AG08395 (cell line): ENCODE measurements around the gene GMFB.

Source experiments
- DNase-seq: peaks from one replicate; pipeline ENCODE4 v3.0.0; 2012; ENCODE audit warnings: mixed read lengths, low spot score

Gene GMFB

GRCh38 chr14:54490445-54491175 lies 1.8 kb upstream of the GMFB start:
- no peak for DNase-seq

GRCh38 chr14:54489731-54490444 lies 1.1 kb upstream of the GMFB start:
- DNase-seq, result no peak

GRCh38 chr14:54489318-54489683 lies 521 bp upstream of the GMFB start:
- no peak for DNase-seq

- no peak for DNase-seq
Measured at GRCh38 chr14:54488318-54488645, 498 bp downstream of the GMFB start.

GRCh38 chr14:54487771-54488170 lies 1.0 kb downstream of the GMFB start:
- peak; percentile 75 for DNase-seq

GRCh38 chr14:54486685-54487084 lies 2.1 kb downstream of the GMFB start:
- no peak for DNase-seq

- DNase-seq, result no peak
Measured at GRCh38 chr14:54483846-54484245, 4.9 kb downstream of the GMFB start.

DNA sequence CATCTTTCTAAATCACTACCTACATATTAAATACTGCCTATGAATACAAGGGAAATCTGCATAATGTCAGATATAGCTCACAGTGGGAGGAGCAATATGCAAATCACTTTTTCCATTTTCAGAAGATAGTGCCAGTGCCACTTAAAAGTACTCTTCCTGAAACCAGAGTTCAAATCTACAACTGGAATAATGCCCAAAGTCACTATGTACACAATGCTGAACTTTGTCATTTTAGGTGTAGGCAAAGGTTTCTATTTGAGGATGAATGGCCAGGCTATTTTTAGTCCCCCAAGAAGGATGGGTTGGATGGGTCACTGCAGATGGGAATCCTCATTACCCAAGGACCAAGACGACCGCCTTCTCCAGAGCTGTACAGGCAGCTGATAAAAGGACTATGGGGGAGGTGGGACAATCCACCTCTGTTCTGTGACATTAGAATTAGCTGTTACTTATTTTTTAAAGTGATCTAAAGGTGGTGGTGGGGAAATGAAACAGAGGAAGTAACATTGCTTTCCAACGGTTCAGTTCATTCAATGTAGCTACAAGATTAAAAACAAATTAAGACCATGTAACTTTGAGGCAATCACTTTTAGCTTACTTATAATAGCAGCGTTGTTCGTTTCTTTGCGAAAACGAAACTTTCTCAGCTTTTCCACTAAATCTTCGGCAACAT lies 5.6 kb downstream of the GMFB start:
- no peak for DNase-seq

GRCh38 chr14:54481695-54482094 lies 7.1 kb downstream of the GMFB start:
- DNase-seq, result no peak

DNA sequence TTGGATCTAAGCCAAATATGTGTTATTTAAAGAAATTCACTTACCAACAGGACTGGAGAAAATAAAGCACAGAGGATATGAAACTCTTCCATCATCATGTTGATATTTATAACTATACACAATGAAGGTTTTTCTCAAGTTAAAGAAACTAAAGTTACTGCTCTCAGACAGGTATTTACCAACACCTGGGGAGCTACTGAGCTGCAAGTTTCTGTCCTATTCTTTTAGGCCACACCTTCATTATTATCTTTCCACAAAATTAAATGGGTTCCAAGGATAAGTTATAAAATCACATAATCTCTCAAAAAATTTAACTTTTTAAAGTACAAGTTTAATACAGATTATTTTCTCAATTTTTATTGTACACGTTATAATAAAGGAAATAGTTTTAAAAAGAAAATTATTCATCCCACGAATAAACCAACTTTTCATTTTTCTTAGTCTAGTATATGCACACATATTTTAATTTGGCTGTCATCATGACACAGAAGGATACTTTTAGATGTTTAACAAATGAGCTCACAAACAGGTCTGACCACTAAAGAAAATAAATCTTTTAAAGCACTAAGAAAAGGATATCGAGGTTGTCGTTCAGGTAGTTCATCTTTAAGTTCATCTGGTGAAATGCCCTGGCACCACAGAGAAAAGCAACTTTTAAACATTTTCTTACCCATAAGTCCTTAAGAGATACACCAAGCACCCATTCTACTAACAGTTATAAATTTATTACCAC lies 7.8 kb downstream of the GMFB start:
- DNase-seq, result no peak

DNA sequence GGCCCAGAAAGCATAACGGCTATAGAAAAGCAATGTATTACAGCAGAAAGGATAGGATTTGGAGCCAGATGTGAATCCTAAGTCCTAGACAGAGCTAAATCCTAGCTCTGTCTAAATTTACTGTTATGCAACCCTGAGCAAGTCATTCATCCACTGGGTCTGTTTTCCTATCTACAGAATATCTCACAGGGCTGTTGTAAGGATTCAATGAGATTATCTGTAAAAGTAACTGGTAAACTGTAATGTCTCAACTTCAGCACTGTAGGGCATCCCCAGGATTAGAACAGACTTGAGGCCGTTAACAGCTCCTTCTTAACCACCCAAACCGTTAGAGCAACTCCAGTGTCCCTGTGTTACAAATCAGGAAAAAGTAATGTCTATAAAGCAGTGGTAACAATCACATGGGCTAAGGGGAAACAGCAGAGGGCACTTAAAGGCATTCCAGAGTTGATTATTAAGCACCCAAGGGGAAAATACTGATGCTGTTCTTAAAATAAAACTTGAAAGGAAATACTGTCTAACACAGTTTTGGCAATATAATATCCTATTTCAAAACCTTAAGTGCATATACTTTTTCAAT lies 10.1 kb downstream of the GMFB start:
- DNase-seq, result no peak

DNA sequence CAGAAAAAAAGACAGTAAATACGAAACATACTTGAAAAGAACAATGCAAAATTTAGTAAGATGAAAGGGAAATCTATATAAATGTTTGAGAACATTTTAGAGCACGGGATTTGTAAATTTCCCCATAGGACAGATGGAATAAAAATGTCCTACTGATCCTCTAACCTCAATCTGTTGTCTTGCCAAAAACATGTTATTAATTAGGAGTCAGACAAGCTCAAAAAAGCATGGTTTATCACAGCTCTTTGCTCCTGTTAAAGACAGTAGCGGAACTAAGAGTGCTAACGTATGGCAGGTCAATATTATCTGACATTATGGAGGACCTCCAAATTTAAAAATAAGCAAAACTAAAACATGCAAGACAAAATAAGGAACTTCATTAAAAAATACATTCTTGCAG lies 12.9 kb downstream of the GMFB start:
- no peak for DNase-seq

GRCh38 chr14:54475187-54475899 lies 13.4 kb downstream of the GMFB start:
- DNase-seq, result no peak

DNA sequence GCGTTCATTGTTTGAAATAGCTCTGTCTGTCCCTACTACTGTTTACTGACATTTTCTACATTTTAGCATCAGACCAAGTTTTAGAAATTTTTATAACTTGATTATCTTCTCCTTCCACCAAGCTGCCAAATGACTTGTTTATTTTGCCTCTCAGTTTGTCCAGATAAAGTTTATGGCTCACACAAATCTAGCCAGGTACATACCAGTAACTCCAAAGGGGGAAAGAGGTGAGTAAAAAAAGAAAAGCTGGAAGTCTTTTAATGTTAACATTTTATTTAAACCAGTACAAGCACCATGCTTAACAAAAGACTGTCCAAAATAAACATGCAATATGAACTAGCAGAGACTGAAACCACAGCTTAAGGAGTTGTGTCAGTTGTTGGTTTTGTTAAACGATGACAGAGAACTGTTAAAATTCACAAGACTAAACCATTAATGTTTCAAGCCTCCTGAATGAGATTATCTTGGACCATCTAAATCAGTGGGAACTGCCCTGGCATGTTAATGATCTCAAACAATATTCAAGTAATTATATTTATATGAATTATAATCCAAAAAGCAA lies 14.5 kb downstream of the GMFB start:
- no peak for DNase-seq

DNA sequence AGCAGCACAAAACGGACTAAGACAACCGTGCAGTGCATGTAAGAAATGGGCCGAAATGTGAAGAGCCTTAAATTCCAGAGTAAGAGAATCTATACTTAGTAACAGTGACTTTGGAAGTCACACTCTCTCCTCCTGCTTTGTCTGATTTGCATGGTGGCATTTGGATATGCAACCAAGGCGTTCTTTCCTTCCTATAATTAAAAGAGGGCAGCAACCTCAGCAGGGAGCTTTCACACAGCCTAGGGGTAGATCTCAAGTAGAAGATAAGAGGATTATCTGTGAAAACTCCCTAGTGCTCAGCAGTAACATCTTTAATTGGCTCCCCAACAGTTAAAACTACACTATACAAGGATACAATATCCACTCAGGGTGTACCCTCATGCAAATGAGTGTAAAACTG lies 16.5 kb downstream of the GMFB start:
- no peak for DNase-seq

GRCh38 chr14:54471641-54472040 lies 17.1 kb downstream of the GMFB start:
- no peak for DNase-seq

- DNase-seq, result no peak
Measured at GRCh38 chr14:54470701-54471100, 18.1 kb downstream of the GMFB start.

DNA sequence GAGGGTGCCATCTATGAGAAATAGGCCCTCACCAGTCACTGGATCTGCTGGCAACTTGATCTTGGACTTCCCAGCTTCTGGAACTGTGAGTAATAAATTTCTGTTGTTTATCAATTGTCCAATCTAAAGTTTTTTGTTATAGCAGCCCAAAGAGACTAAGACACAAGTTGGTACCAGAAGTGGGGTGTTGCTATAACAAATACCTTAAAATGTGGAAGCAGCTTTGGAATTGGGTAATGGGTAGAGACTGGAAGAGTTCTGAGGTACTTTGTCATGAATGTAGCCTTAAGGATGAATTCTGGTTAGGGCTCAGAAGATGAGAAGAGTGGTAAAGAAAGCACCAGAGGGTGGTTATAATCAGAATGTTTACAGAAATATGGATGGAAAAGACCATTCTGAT lies 21.5 kb downstream of the GMFB start:
- no peak for DNase-seq

- DNase-seq, result no peak
Measured at GRCh38 chr14:54465654-54466053, 23.1 kb downstream of the GMFB start.

DNA sequence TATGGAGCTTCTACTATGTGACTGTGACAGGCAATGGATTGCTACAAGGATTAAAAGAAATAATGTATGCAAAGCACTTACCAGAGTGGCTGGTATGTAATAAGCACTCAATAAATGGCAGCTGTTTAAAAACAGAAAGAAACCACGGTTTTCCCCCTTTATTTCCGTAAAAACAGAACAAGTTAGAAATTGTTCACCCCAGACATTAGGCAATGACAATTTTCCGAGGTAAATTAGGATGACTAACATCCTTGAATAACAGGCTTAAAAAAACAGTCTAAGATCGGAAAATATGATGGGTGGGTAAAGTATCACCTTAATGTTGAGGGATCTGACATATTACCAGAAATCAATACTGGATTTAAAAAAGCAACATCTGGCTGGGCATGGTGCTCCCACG lies 26.7 kb downstream of the GMFB start:
- no peak for DNase-seq

DNA sequence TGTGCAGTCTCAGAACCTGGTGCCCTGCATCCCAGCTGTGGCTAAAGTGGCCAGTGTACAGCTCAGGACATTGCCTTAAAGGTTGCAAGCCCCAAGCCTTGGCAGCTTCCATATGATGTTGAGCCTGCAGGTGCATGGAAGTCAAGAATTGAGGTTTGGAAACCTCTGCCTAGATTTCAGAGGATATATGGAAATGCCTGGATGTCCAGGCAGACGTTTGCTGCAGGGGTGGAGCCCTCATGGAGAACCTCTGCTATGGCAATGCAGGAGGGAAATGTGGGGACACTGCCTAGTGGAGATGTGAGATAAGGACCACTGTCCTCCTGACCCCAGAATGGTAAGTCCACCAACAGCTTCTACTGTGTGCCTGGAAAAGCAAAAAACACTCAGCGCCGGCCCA lies 29.7 kb downstream of the GMFB start:
- DNase-seq, result no peak
